Kidney (tissue), 22 donors: Measurements from ENCODE around the gene FAS. TPM values are rescaled to one million over a fixed set of nuclear protein-coding genes. Genes with fewer than 3 reads are reported as not detected.

Experiments
- DNase-seq, 5 donors: peaks; one replicate each; pipeline ENCODE4 v3.0.0-alpha.2; 2013 to 2020
- FAIRE-seq: peaks from 2 replicates; lab custom pipeline; 2012; peaks lifted over from hg19 to GRCh38; lab: Jason Lieb, UNC
- H3K27ac ChIP-seq, 2 donors: one replicate each; pipeline ENCODE4 v1.7.0; 2013; ENCODE audit warnings: low read depth in 2 of 2, low read length in 2 of 2, inconsistent platforms in 1 of 2
- H3K27me3 ChIP-seq: one replicate; pipeline ENCODE4 v1.7.1; 2013; ENCODE audit warnings: low read length, inconsistent platforms; ENCODE audit not compliant: control insufficient read depth, insufficient read depth
- H3K36me3 ChIP-seq, 3 donors: one replicate each; pipeline versions ENCODE4 v1.7.0 to v1.7.1; 2013; ENCODE audit warnings: low read length in 3 of 3, control low read depth in 1 of 3, inconsistent platforms in 1 of 3; ENCODE audit not compliant: insufficient read depth in 3 of 3, control insufficient read depth in 2 of 3
- H3K4me1 ChIP-seq, 3 donors: one replicate each; pipeline versions ENCODE4 v1.7.0 to v1.7.1; 2013; ENCODE audit warnings: low read length in 3 of 3, inconsistent platforms in 1 of 3, low read depth in 1 of 3; ENCODE audit not compliant: control insufficient read depth in 2 of 3, insufficient read depth in 2 of 3
- H3K4me3 ChIP-seq, 3 donors: one replicate each; pipeline versions ENCODE4 v1.7.0 to v1.8.1; 2013; ENCODE audit warnings: low read length in 3 of 3, control low read depth in 1 of 3, inconsistent platforms in 1 of 3
- H3K9ac ChIP-seq, 3 donors: one replicate each; pipeline versions ENCODE4 v1.7.0 to v1.7.1; 2013; ENCODE audit warnings: low read length in 3 of 3, control low read depth in 1 of 3, inconsistent platforms in 1 of 3
- H3K9me3 ChIP-seq, 3 donors: one replicate each; pipeline versions ENCODE4 v1.7.0 to v1.7.1; 2013; ENCODE audit warnings: low read length in 3 of 3, control low read depth in 1 of 3, inconsistent platforms in 1 of 3; ENCODE audit not compliant: control insufficient read depth in 2 of 3, insufficient read depth in 1 of 3
- intact Hi-C: fragments of 100-400 bp; cut with DNase I; formaldehyde crosslinking; loops from one replicate; pipeline ENCODE4 v1.11.1; 2022
- long read RNA-seq, 10 donors: library from polyadenylated mRNA in 1 of 10; unstranded in 1 of 10; transcript quantifications; one replicate each; pipeline ENCODE4 v2.0.0 and lab custom pipeline, GENCODE V29; 2021 to 2026
- polyA plus RNA-seq: library from polyadenylated mRNA; stranded (reverse); fragments of 350-450 nt; fragmentation: Illumina TruSeq; extraction: RNeasy Lipid Tissue Mini Kit (QIAGEN cat#74804); gene quantifications from one replicate; pipeline ENCODE4 v1.2.3, GENCODE V29; 2014; ENCODE audit warnings: low read depth, low replicate concordance; ENCODE audit not compliant: insufficient read depth
- total RNA-seq: library from RNA; stranded (reverse); fragmentation: NEBNext Ultra II Directional; extraction: Animal tissue kit (Norgen Biotek cat#: 25700); gene quantifications from one replicate; pipeline ENCODE4 v1.2.1, GENCODE V29; 2021
- TF ChIP-seq, protein P1 (sequence below): IDR thresholded peaks from 3 replicates; pipeline ENCODE4 v1.5.1; 2012; ENCODE audit warnings: mild to moderate bottlenecking, moderate library complexity, borderline replicate concordance; ENCODE audit not compliant: insufficient read depth; ENCODE audit errors: extremely low read depth
- donor health status: control.
- donor health status: control.
- donor health status: control.
- donor health status: control.
- donor health status: control.
- donor health status: DM: yes; HTN: yes; CAD: no.
- donor health status: Normal renal cell carcinoma (clear cell type).

The FAS gene
- 45.2 TPM for total RNA-seq
- 6.5 TPM for polyA plus RNA-seq
- long read RNA-seq, donor 1, partial matches to known transcripts = 0 of 1 reads
- long read RNA-seq, donor 1, other reads (novel, unspliced or antisense) = 0 of 1 reads
- long read RNA-seq, donor 2 = 0 reads
- long read RNA-seq, donor 3 = 0 reads
- long read RNA-seq, donor 4 = 0 reads
- long read RNA-seq, donor 5 = 0 reads
- long read RNA-seq, donor 6, partial matches to known transcripts = 5 of 7 reads
- long read RNA-seq, donor 6, other reads (novel, unspliced or antisense) = 0 of 7 reads
- long read RNA-seq, donor 7, transcript FAS-204 (9 exons, 2,563 nt) = major isoform, 25 of 26 reads
- long read RNA-seq, donor 7, partial matches to known transcripts = 0 of 26 reads
- long read RNA-seq, donor 7, other reads (novel, unspliced or antisense) = 1 of 26 reads
- long read RNA-seq, donor 8 = 0 reads
- long read RNA-seq, donor 9 = 0 reads
- long read RNA-seq, donor 10, partial matches to known transcripts = 0 of 1 reads
- long read RNA-seq, donor 10, other reads (novel, unspliced or antisense) = 0 of 1 reads

DNA sequence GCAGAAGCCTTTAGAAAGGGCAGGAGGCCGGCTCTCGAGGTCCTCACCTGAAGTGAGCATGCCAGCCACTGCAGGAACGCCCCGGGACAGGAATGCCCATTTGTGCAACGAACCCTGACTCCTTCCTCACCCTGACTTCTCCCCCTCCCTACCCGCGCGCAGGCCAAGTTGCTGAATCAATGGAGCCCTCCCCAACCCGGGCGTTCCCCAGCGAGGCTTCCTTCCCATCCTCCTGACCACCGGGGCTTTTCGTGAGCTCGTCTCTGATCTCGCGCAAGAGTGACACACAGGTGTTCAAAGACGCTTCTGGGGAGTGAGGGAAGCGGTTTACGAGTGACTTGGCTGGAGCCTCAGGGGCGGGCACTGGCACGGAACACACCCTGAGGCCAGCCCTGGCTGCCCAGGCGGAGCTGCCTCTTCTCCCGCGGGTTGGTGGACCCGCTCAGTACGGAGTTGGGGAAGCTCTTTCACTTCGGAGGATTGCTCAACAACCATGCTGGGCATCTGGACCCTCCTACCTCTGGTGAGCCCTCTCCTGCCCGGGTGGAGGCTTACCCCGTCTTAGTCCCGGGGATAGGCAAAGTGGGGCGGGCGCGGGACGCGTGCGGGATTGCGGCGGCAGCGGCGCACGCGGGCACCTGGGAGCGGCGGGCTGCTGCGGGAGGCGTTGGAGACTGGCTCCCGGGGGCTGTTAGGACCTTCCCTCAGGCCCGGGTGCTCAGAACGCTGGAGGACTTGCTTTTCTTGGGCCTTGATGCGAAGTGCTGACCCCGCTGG lies at the start of gene FAS:
FAS (plus strand) TSS at position 415 of the 777 bp plus-strand sequence; CDS start at position 494, 79 bp downstream.
- peaks cover 4 to 12% (median 8%) of the 10 kb centered on the region in 3 donors for H3K4me1 ChIP-seq
- peak within 1 kb of the TSS; percentile 93 to 94 for H3K27ac ChIP-seq
- peak; percentile 78 to 95 (median 87) for DNase-seq
- intact Hi-C loops = no loop called here
- H3K9ac ChIP-seq = peak within 1 kb of the TSS; percentile 57 to 96 (median 87)
- no peak for FAIRE-seq
- TF ChIP-seq, protein P1, sequence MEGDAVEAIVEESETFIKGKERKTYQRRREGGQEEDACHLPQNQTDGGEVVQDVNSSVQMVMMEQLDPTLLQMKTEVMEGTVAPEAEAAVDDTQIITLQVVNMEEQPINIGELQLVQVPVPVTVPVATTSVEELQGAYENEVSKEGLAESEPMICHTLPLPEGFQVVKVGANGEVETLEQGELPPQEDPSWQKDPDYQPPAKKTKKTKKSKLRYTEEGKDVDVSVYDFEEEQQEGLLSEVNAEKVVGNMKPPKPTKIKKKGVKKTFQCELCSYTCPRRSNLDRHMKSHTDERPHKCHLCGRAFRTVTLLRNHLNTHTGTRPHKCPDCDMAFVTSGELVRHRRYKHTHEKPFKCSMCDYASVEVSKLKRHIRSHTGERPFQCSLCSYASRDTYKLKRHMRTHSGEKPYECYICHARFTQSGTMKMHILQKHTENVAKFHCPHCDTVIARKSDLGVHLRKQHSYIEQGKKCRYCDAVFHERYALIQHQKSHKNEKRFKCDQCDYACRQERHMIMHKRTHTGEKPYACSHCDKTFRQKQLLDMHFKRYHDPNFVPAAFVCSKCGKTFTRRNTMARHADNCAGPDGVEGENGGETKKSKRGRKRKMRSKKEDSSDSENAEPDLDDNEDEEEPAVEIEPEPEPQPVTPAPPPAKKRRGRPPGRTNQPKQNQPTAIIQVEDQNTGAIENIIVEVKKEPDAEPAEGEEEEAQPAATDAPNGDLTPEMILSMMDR = no peak
- H3K27me3 ChIP-seq = no peaks in the 10 kb centered on the region
- H3K36me3 ChIP-seq = no peaks in the 10 kb centered on the region
- H3K9me3 ChIP-seq = no peaks in the 10 kb centered on the region
- H3K4me3 ChIP-seq = peak within 1 kb of the TSS; percentile 74 to 96 (median 88)

DNA sequence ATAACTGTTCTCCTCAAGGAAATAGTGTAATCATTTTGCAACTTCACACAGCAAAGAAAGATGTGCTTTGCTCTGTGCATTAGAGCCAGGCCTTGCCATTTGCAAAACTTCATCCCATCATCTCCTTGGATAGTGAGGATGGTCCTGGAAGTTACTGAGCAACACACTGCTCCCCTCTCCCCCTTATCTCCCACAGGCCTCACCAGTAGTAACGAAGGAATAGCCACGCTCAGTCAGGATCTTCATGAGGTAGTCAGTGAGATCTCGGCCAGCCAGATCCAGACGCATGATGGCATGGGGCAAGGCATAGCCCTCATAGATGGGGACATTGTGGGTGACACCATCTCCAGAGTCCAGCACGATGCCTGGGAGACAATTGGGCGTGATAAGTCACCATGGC lies 49.6 kb upstream of the FAS start:
- Histone ChIP-seq H3K9me3 (no peaks in the 10 kb centered on the region), H3K27me3 (no peaks in the 10 kb centered on the region), H3K4me1 (no peaks in the 10 kb centered on the region), H3K4me3 (no peak overlapping the region), H3K27ac (no peak overlapping the region), H3K9ac (no peak overlapping the region), H3K36me3 (peaks cover 0 to 8% (median 8%) of the 10 kb centered on the region in 3 donors)
- DNase-seq (no peak), FAIRE-seq (no peak)
- TF ChIP-seq, protein P1 = no peak
- intact Hi-C loops = no loop called here

DNA sequence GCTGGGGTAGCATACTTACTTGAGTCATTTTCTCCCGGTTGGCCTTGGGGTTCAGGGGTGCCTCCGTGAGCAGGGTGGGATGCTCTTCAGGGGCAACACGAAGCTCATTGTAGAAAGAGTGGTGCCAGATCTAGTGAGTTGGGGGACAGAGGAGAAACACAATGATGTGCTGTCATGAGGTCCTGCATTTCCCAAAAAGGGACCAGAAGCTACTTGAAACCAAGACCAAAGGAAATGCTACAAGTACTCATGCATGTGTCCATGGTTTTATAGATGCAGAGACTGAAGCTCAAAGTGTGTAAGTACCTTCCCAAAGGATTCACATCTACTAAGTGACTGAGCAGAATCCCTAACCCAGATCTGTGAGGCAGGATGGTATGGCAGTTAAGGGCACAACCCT lies 46.8 kb upstream of the FAS start:
- no peaks in the 10 kb centered on the region for H3K27me3 ChIP-seq
- no peaks in the 10 kb centered on the region for H3K9me3 ChIP-seq
- no peak overlapping the region for H3K9ac ChIP-seq
- H3K27ac ChIP-seq = no peak overlapping the region
- no peaks in the 10 kb centered on the region for H3K4me1 ChIP-seq
- intact Hi-C loops = no loop called here
- FAIRE-seq (no peak), DNase-seq (no peak)
- TF ChIP-seq, protein P1 = no peak
- no peak overlapping the region for H3K4me3 ChIP-seq
- H3K36me3 ChIP-seq = peaks cover 0 to 8% (median 4%) of the 10 kb centered on the region in 3 donors
